HCEC 1CT (cell line): Measurements from ENCODE around the gene PCDHGC5.

Source experiments
- DNase-seq: peaks from one replicate; pipeline ENCODE4 v3.0.0-alpha.2; 2017

PCDHGC5 gene

DNA sequence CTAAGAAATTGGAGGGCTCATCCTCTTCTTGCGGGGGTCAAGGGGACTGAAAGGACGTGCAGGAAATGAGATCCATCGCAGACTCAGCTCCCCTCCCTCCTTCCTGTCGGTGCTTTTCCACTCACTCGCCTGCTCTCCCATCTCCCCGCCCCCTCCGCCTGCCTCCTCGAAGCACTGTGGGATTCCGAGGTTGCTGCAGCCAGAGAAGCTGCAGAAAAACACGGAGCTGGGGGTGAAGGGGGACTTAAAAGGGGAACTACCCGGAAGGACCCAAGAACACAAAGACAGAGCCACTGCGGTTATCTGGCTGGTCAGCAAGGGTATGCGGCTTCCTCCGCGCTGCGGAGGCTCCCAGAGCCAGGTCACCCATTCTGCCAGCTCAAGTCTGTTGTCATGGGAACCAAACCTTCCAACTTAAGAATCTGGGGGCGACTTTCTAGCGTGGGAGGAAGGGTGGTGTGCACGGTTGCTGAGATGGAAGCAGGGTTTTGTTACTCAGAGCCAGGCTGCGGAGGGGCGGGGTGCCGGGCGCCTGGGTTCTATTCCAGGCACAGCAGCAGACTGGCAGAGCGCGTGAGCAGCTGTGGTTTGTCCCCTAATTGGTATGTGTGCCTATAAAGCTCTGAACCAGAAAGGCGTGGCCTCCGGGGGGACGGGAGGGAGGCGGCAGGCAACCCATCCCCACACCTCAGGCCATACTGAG lies 24.9 kb downstream of the PCDHGC5 start:
- DNase-seq: peak; percentile 81

DNA sequence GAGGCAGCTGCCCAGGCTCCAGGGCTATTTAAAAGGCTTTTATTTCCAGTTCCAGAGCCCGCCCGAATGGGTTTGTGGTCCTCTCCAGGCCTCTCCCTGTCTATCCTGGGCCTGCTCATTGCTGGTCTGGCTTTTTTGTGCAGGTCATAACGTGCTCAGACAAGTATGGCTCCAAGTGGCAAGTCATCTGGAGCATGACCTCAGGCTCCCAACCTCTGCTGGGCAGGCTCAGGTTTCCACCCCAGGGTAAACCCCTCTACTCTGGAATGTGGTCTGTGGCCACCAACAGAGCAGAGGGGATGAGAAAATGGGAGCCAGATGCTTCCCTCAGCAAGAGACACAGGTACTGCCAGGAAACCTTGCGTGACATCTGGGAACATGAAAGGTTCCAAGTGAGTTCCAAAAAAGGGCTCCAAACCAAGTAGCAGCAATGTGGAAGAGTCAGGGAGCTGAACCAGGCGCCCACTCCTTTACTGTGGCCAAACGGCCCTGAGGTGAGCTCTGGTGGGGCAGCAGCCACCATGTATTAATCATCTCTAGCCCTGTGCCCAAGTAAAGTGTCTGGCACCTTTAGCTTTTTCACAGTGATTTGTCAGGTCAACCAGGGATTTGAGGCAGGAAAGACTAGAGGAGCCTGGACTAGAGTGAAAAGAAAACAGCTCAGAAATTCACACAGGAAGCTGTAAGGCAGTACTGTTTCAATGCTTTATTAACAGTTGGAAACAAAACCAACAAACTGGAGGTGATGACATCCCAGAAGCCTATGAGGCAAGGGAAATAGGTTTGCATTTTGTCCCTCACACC lies 25.7 kb downstream of the PCDHGC5 start:
- DNase-seq: peak; percentile 41

DNA sequence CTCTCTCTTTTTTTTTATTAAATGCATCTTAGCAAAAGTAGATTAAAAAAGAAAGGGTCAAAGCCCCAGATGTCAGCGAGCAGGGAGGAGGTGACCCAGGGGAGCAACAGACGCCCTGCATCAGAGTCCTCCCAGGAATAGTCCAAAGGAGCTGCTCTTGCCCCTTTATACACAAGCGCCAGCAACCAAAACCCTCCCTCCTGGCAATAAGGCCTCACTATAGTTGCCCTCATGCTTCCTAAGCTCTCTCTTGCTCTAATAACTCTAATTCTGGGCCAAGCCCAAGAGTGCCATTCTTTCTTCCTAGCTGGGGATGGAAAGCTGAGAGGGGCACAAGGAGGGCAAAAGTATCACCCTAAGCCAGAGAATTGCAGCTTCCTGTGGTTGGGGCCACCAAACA lies 26.3 kb downstream of the PCDHGC5 start:
- no peak for DNase-seq

DNA sequence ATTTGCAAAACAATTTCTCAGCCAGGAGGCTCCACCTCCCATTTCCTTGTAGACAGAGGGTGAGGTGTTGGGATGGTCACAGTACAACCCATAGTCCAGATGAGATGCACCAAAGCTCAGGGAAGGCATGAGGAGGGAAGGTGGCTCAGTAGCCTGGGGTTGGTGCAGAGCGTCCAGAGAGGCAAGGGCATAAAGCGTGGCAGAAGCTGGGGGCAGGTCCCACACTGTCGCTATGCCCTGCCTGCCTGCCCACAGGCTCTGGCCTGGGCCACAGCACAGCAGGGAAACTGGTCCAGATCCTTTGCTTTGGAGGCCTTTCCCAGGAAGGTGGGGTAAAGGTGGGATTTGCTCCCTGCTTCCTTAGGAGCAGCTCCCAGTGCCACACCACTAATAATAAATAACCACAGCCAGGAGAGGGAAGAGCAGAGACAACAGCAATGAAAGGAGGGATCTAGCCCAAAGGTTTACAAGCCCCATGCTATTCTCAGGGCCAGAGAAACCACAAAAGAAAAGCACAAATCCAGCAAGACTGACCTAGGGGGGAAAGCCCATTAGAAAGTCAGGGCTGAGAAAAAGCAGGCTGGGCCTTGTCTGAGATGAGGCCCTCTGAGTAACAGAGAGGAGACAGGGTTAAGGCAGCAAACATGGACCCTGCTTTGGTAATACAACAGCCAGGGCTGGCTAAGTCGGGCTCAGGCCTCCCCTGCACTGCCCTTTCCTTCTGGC lies 27.2 kb downstream of the PCDHGC5 start:
- DNase-seq: no peak

DNA sequence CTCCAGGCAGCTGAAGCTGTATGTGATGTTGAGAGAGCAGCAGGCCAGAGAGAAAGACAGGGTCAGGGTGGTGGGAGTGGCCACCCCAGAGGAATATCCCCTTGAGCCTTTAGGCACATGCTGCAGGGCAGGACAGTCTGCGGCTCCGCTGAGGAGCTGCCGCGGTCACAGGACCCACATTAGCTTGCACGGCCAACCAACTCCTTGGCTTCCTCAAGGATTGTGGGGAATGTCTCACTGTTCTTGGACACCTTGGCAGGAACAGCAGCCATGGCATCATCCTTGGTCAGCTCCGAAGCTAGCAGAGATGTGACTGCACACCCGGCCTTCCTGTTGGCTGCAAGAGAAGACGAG lies 27.8 kb downstream of the PCDHGC5 start:
- DNase-seq: no peak

DNA sequence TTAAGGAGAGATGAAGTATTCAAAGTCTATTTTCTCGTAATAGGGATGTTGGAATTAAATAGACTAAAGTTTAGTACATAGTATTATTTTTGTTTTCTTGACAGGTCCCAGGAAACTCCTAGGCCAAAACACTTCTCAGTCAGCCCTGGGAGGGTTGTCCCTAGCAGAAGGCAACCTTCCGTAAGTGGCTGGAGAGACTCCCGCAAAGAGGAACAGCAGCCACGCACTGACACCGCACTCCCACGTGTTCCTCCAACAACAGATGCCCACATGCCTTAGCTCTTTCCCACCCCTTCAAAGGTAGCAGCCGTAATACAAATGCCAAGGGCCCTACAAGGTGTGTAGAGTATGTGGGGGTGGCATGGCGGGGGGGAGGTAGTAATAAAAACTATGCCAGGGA lies 28.4 kb downstream of the PCDHGC5 start:
- DNase-seq: no peak

DNA sequence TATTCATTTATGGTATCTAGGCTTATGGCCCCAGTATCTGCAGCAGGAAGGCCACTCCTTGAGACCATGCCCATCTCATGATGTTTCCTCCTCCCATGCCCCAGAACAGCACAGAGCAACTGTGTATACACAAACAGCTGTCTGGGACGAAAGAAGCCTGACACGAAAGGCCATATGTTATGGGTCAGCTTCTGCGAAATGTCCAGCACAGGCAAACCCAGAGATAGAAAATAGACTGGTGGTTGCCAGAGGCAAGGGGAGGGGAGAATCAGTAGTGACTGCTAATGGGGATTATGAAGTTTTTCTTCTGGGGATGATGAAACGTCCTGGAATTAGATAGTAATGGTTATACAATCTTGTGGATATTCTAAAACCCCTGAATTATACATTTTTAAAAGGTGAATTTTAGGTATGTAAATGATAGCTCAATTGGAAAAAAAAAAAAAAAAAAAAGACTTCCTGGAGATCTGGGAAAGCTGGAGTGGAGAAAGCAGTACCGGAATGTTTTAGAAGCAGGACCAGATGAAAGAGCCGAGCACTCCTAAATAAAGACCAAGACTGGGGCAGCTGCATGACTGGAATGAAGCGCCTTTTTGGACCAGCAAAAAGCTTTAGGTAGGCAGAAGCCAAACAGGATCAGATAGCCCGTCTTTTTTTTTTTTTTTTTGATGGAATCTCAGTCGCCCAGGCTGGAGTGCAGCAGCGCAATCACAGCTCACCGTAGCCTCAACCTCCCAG lies 29.2 kb downstream of the PCDHGC5 start:
- DNase-seq: peak; percentile 69

DNA sequence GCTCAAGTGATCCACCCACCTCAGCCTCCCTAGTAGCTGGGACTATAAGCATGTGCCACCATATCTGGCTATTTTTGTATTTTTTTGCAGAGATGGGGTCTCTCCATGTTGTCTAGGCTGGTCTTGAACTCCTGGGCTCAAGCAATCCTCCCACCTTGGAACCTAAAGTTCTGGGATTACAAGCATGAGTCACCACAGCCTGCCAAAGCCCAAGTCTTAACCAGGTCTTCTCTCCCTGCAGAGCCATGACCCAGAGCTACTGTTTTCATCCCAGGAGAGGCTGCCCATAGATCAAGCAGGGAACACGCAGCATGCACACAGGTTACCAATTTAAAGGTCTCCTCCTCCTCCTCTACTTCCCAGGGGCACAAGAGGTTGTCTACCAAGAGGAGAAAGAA lies 29.7 kb downstream of the PCDHGC5 start:
- DNase-seq: peak; percentile 25

DNA sequence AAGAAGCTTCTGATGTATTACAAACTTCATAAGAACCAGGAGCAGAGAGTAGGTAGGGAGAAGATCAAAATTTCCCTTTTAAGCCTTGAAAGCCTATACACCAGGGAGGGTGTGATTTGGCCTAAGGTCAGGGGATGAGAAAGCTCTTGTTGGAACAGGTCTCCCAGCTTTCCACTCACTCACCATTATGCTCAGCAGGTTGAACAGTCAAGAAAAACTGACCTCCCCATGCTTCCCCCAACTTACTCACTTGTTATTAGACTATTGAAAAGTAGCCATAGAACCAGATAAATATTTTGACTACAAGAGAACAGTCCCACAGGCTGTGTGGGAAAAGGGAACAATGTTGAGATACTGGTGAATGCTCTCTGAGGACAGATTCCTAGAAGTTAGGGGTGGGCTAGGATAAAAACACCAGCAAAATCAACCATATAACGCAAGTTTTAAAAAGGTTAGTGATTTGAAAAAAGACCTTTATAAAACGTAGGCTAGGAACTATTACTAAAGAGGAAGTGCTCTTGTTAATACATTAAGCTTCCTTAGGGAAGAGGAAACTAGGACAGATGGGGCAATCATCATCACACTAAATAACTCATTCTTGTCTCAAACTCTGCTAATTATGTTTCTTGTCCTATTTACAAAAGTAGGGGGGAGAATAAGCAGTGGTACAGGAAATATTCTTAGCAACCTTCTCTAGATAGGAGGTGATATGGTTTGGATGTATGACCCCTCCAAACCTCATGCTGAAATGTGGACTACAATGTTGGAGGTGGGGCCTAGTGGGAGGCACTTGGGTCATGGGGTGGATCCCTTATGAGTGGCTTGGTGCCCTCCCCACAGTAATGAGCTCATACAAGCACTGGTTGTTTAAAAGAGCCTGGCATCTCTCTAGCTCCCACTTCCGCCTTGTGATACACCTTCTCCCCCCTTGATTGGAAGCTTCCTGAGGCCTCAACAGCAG lies 31.0 kb downstream of the PCDHGC5 start:
- no peak for DNase-seq

DNA sequence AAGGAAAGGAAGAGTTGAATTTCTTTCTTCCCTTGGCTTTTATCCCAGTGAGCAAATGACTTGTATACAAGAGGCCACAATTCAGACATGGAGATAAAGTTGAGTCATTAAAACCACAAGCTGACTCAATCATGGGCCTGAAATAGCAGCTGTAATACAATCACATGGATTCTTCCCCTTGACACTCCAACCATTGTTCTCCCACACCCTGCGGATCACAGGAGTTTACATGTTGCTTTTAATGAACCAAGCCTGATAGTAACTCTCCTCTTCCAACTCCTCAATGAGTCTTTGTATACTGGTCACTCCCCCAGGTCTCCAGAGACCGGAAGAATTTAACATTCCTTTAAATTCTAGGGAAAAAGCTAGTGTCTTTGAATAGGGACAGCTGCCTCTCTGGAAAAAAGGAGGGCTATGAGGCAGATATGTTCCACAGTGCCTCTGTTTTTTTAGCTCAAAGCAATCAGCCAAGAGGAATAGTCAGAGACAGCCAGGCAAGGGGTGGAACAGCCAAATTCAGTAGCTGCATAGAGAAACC lies 32.4 kb downstream of the PCDHGC5 start:
- DNase-seq: peak; percentile 99

DNA sequence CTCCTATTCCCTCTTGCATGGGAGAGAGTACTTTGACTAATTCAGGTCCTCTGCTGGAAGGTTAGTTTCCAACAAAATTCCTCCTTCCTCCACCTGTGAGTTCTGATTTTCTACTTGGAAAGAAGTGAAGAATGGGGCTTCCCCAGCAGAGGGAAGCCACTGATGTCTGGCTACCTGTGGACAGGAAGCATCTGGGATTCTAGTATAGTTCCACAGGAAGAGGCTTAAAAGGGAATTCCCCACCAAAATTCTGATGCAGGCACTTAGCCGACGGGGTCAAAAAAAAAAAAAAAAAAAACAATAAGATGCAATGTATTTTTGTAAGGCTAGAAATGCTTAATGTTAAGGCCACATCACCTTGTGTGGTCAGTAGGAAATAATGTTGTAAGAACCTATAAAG lies 33.4 kb downstream of the PCDHGC5 start:
- DNase-seq: no peak

DNA sequence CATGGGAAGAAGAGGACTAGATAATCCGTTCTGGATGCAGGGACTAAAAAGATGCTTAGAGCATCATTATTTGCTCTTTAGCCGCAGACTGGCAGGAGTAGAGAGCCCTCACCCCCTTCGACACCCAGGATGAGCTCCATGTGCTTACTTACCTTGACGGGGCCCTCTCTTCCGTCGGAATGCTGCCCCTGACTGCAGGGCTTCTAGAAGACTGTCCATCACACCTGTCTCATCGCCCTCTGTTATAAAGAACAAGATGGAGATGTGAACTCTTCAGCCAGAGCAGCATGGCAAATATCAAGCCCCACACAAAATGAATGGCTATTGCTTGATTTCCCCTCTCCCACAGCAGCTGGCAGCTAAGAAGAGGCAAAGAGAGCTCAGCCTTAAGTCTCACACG lies 35.1 kb downstream of the PCDHGC5 start:
- no peak for DNase-seq

DNA sequence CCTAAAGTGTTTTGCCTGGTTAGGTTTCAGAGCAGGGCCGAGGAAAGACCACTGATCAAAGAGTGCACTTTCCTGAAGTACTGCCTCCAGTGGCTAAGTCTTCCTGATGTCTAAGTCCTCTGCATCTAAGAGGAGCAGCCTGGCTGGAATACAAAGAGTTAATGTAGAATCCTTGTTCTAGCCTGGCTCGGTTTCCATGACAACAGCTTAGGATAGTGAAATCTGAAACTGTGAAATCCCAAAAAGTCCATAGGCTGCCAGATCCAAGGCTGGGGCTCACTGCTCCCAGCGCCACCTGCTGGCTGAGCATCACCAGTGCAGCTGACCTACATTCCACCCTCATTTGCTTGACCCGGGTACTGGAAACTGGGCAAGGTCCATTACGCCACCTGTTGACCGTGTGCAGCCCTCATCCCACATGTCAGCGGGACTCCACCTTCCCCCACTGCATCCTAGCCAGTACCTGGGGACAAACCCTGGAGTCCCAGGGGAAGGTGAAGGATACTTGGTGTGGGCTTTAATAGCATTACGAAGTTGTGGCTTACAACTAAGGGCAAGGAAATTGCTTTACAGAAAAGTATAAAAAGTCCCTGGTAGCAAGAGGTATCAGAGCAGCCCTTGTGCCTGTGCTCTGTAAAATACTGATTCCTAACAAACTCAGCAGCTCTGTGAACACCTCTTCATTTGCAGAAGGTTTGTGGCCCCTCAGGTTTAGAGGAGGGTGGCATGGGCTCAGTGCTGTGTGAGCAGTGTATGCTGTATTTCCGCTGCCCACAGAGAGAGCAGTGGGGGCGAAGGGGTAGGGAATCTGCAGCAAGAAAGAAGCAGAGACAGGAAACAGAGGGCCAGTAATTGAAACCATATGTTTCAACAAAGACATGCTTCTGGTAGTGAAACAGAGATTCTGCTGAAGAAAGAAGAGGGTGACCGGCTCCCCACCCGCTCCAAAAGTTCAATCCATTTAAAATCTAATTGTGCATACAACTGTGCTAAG lies 36.0 kb downstream of the PCDHGC5 start:
- peak; percentile 96 for DNase-seq

DNA sequence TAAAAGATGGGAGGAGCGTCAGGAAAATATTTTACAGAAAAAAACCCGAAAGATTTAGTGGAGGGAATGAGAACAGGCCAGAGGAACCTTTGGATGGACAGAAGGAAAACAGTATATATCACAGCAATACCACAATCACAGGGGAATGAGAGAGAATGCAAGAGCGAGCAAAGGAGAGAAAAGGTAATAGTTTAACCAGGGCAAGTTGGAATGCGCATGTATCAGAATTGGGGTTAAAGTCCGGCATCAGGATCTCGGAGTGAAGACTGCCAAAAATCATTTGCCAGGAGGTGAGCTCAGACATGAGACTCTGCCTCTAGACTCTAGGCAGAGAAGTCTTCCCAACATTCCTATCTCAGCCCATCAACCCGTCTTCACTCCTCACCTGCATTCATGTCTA lies 36.8 kb downstream of the PCDHGC5 start:
- DNase-seq: no peak

DNA sequence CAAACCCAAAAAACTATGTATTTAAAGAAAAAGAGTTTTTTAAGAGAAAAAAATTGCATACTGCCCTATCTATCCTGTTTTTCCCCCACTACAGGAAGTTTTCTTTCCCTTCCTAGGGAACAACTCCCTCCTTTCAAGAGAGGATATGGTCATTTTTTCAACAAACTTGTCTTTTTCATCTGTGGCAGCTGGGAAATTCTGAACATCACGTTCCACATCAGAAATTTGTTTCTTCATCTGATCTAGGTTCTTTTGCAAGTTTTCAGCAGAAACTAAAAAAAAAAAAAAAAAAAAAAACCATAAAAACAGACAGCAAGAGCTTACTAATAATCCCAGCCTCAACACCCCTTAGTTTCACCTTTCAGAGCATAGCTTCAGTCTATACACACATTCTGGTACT lies 38.5 kb downstream of the PCDHGC5 start:
- DNase-seq: no peak

DNA sequence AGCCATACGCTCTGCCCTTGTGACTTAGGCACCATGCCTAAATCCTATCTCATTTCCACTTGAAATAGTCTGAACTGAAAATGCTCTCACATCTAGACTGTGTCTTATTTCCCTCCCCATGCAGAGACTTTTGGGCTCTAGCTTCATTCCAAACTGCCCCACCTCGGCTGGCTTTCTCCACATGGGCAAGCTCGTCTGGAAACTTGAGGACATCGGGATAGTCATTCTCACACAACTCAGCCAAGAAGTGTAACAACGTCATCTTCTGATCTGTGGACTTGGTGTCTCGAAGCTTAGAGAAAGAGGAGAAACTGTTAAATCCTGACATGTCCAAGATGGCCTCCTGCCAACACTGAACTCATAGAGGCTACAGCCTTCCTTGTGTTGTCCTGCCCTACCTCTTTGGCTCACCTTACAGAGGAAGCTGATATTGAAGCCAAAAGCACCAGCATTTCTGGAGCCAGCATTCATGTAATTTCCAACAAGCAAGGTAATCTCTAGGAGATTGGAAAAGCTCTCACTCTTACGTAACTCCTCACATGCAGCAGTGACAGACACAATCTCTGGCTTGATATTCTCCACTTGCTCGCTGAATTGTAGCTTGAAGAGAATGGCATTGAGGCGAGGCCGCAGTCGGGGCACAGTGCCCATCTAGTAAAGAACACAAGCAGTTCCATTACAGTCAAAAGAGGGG lies 39.6 kb downstream of the PCDHGC5 start:
- DNase-seq: no peak

DNA sequence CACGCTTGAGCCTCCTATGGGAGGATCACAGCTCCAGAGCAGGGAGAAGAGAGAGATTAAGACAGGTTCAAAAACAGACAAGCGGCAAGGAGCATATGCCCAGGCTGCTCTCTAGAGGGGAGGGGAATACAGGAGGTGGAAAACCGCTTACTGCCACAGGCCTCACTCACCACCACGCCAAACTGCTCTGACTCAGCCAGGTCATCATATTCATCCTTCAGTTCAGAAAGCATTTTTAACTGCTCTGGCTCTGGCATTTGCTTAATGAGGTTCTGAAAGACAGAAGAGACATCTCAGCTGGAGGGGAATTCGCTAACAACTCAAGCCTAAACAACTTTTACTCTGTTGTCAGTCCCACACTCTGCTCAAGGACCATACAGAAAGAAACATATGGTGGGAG lies 40.1 kb downstream of the PCDHGC5 start:
- DNase-seq: peak; percentile 68

DNA sequence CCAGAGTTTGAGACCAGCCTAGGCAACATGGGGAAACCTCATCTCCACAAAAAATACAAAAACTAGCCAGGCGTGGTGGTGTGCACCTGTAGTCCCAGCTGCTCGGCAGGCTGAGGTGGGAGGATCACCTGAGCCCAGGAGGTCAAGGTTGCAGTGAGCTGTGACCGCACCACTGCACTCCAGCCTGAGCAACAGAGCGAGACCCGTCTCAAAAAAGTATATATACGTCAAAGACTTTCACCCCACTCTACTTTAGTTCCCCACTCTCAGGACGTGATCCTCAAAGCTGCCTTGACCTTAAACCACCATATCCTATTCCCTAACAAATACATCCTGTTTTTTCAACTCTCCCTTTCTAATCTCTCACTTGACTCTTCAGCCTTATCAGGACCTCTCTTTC lies 41.0 kb downstream of the PCDHGC5 start:
- no peak for DNase-seq

DNA sequence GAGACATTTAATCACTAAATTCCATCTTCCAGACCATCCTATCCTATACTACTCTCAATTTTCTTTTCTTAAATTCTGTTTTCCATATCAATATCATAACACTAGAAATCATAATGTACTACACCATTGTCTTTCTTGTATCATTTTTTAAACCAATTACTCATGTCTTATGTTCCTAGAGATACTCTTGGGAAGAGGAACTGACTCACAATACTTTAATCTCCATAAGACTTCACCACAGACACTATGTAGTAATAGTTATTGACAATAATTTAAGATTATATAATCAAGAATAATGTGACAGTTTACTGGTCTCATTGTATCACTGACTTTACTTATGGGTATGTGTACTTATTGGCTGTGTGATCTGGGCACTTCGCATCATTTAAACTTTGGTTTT lies 43.8 kb downstream of the PCDHGC5 start:
- peak; percentile 38 for DNase-seq

DNA sequence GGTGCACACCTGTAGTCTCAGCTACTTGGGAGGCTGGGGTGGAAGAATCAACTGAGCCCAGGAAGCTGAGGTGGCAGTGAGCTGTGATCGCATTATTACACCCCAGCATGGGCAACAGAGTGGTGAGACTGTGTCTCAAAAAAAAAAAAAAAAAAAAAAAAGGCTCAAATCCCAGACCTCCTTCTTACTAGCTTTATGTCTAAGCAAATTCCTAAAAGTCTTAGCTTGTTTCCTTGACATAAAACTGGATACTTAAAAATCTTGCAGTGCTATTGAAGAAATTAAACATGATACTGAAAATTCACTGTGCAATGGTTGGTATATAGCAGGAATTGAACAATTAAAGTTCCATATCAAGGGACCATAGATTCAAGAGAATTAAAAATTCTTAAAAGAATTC lies 45.0 kb downstream of the PCDHGC5 start:
- DNase-seq: peak; percentile 22
